Astrocyte (in vitro differentiated cells and primary cell): ENCODE data around the gene CLVS2. TPM values are rescaled to one million over a fixed set of nuclear protein-coding genes. Genes with fewer than 3 reads are reported as not detected.

Experiments
- DNase-seq: peaks from one replicate; pipeline ENCODE4 v3.0.0-alpha.2; 2010; ENCODE audit warnings: low read depth
- FAIRE-seq: peaks from 2 replicates; lab custom pipeline; 2011; peaks lifted over from hg19 to GRCh38; lab: Jason Lieb, UNC
- H2AFZ ChIP-seq: 2 replicates; pipeline ENCODE4 v1.6.0; 2012; ENCODE audit warnings: low read depth, low read length, inconsistent platforms
- H3K27ac ChIP-seq: 2 replicates; pipeline ENCODE4 v1.5.1; 2011; ENCODE audit warnings: low read depth, low read length, inconsistent platforms
- H3K27me3 ChIP-seq: 2 replicates; pipeline ENCODE4 v1.6.0; 2011; ENCODE audit warnings: low read length, inconsistent platforms; ENCODE audit not compliant: insufficient read depth
- H3K36me3 ChIP-seq: 2 replicates; pipeline ENCODE4 v1.5.1; 2011; ENCODE audit warnings: low read length, inconsistent platforms; ENCODE audit not compliant: insufficient read depth
- H3K4me1 ChIP-seq: 2 replicates; pipeline ENCODE4 v1.5.1; 2011; ENCODE audit warnings: low read length, inconsistent platforms; ENCODE audit not compliant: insufficient read depth
- H3K4me2 ChIP-seq: 2 replicates; pipeline ENCODE4 v1.6.0; 2012; ENCODE audit warnings: low read length, inconsistent platforms
- H3K4me3 ChIP-seq: 2 replicates; pipeline ENCODE4 v1.5.1; 2011; ENCODE audit warnings: low read depth, mild to moderate bottlenecking, low read length, inconsistent platforms; ENCODE audit not compliant: insufficient read depth
- H3K79me2 ChIP-seq: 2 replicates; pipeline ENCODE4 v1.6.0; 2012; ENCODE audit warnings: mild to moderate bottlenecking, low read length, inconsistent platforms; ENCODE audit not compliant: insufficient read depth
- H3K9ac ChIP-seq: 2 replicates; pipeline ENCODE4 v1.6.0; 2012; ENCODE audit warnings: mild to moderate bottlenecking, low read length, inconsistent platforms
- H3K9me3 ChIP-seq: 2 replicates; pipeline ENCODE4 v1.5.1; 2012; ENCODE audit warnings: low read depth, mild to moderate bottlenecking, low read length, inconsistent platforms; ENCODE audit not compliant: insufficient read depth
- H4K20me1 ChIP-seq: 2 replicates; pipeline ENCODE4 v1.6.0; 2012; ENCODE audit warnings: low read length, inconsistent platforms; ENCODE audit not compliant: insufficient read depth
- H3K27ac Mint-ChIP-seq: one replicate; pipeline ENCODE4 v1.8.0; 2021; ENCODE audit warnings: mild to moderate bottlenecking, mixed read lengths; ENCODE audit not compliant: unreplicated experiment
- H3K27me3 Mint-ChIP-seq: one replicate; pipeline ENCODE4 v1.8.0; 2021; ENCODE audit warnings: low read depth, mixed read lengths; ENCODE audit not compliant: unreplicated experiment
- H3K36me3 Mint-ChIP-seq: one replicate; pipeline ENCODE4 v1.8.0; 2021; ENCODE audit warnings: low read depth, mixed read lengths; ENCODE audit not compliant: unreplicated experiment
- H3K4me1 Mint-ChIP-seq: one replicate; pipeline ENCODE4 v1.8.0; 2021; ENCODE audit warnings: low read depth, mixed read lengths; ENCODE audit not compliant: unreplicated experiment
- H3K4me3 Mint-ChIP-seq: one replicate; pipeline ENCODE4 v1.8.0; 2021; ENCODE audit warnings: mild to moderate bottlenecking, moderate library complexity, mixed read lengths; ENCODE audit not compliant: unreplicated experiment
- H3K9me3 Mint-ChIP-seq: one replicate; pipeline ENCODE4 v1.8.0; 2021; ENCODE audit warnings: mild to moderate bottlenecking, mixed read lengths; ENCODE audit not compliant: unreplicated experiment
- CTCF ChIP-seq: IDR thresholded peaks from 2 replicates; pipeline ENCODE4 v1.5.1; 2011; ENCODE audit warnings: low read depth, mild to moderate bottlenecking, inconsistent platforms, low read length, moderate library complexity; ENCODE audit not compliant: insufficient read depth
- EZH2 ChIP-seq: IDR thresholded peaks from 2 replicates; pipeline ENCODE4 v1.6.1; 2012; ENCODE audit warnings: mild to moderate bottlenecking, low read length, inconsistent platforms; ENCODE audit not compliant: insufficient read depth
- total RNA-seq: library from RNA; stranded (reverse); gene quantifications from 2 replicates; pipeline ENCODE4 v1.2.1, GENCODE V29; 2021

CLVS2 gene
- total RNA-seq, 1 donor from 2014 or later, result not detected

- H3K36me3 ChIP-seq, result no peaks in the 10 kb centered on the region
- no peak overlapping the region for H3K4me2 ChIP-seq
- no peaks in the 10 kb centered on the region for H3K9me3 Mint-ChIP-seq
- no peak for TF ChIP-seq CTCF
- TF ChIP-seq EZH2, result no peak
- H4K20me1 ChIP-seq, result no peaks in the 10 kb centered on the region
- no peaks in the 10 kb centered on the region for H3K79me2 ChIP-seq
- no peak overlapping the region for H3K4me3 ChIP-seq
- H3K27me3 Mint-ChIP-seq, result no peaks in the 10 kb centered on the region
- H3K27me3 ChIP-seq, result no peaks in the 10 kb centered on the region
- no peak overlapping the region for H2AFZ ChIP-seq
- H3K4me1 Mint-ChIP-seq, result no peaks in the 10 kb centered on the region
- no peaks in the 10 kb centered on the region for H3K4me1 ChIP-seq
- no peaks in the 10 kb centered on the region for H3K9me3 ChIP-seq
- H3K27ac Mint-ChIP-seq, result no peak overlapping the region
- no peaks in the 10 kb centered on the region for H3K36me3 Mint-ChIP-seq
- H3K27ac ChIP-seq, result no peak overlapping the region
- H3K9ac ChIP-seq, result no peak overlapping the region
- FAIRE-seq (no peak), DNase-seq (no peak)
- H3K4me3 Mint-ChIP-seq, result no peak overlapping the region
Measured at GRCh38 chr6:123055256-123055655, 59.2 kb downstream of the CLVS2 start.

- H3K4me3 Mint-ChIP-seq, result no peak overlapping the region
- no peak for FAIRE-seq
Measured at GRCh38 chr6:123062670-123063069, 66.6 kb downstream of the CLVS2 start.

More at GRCh38 chr6:123062670-123063069, 66.6 kb downstream of the CLVS2 start:
- H3K4me3 ChIP-seq, result no peak overlapping the region
- H3K4me1 ChIP-seq, result no peaks in the 10 kb centered on the region
- H4K20me1 ChIP-seq, result no peaks in the 10 kb centered on the region
- Mint-ChIP-seq H3K27ac (no peak overlapping the region), H3K4me1 (no peaks in the 10 kb centered on the region), H3K9me3 (no peaks in the 10 kb centered on the region), H3K27me3 (no peaks in the 10 kb centered on the region), H3K36me3 (no peaks in the 10 kb centered on the region)
- H3K27ac ChIP-seq, result no peak overlapping the region
- no peaks in the 10 kb centered on the region for H3K9me3 ChIP-seq
- no peaks in the 10 kb centered on the region for H3K36me3 ChIP-seq
- no peaks in the 10 kb centered on the region for H3K79me2 ChIP-seq
- H3K27me3 ChIP-seq, result no peaks in the 10 kb centered on the region
- DNase-seq, result no peak
- TF ChIP-seq CTCF (no peak), EZH2 (no peak)
- H2AFZ ChIP-seq, result no peak overlapping the region
- no peak overlapping the region for H3K9ac ChIP-seq
- H3K4me2 ChIP-seq, result no peak overlapping the region
